GM12872 (cell line): ENCODE measurements around the gene HOXA7.

Experiments
- CTCF ChIP-seq: IDR thresholded peaks from 3 replicates; pipeline ENCODE4 v1.5.1; 2011; ENCODE audit warnings: low read depth, mild to moderate bottlenecking, low read length, moderate library complexity; ENCODE audit not compliant: insufficient read depth

The HOXA7 gene

GRCh38 chr7:27128776-27129728 is 27.4 kb downstream of the HOXA7 start:
- no peak for TF ChIP-seq CTCF

GRCh38 chr7:27128034-27128433 is 28.4 kb downstream of the HOXA7 start:
- TF ChIP-seq CTCF = no peak

GRCh38 chr7:27126596-27127327 is 29.7 kb downstream of the HOXA7 start:
- TF ChIP-seq CTCF = no peak

GRCh38 chr7:27125986-27126394 is 30.5 kb downstream of the HOXA7 start:
- no peak for TF ChIP-seq CTCF

- no peak for TF ChIP-seq CTCF
Observed at GRCh38 chr7:27124902-27125689, 31.4 kb downstream of the HOXA7 start.

- TF ChIP-seq CTCF = no peak
Observed at GRCh38 chr7:27124096-27124901, 32.2 kb downstream of the HOXA7 start.
